Measurements from ENCODE around the gene EPYC.

Gene EPYC

GRCh38 chr12:90916516-90916915, 88.3 kb downstream of the EPYC start:
- H3K4me3 ChIP-seq (ENCODE audit: low read length): no peak overlapping the region
- no peak for TF ChIP-seq CTCF (conservative IDR thresholded peaks at IDR 0.05; ENCODE audit: low read depth, low read length)
- no peak for DNase-seq (ENCODE audit: low read depth)

GRCh38 chr12:90915353-90915752, 89.4 kb downstream of the EPYC start:
- H3K4me3 ChIP-seq (ENCODE audit: low read length): no peak overlapping the region
- TF ChIP-seq CTCF (conservative IDR thresholded peaks at IDR 0.05; ENCODE audit: low read depth, low read length): no peak
- no peak for DNase-seq (ENCODE audit: low read depth)
